NB4 (cell line): ENCODE measurements around the gene TTC31.

Experiments
- CTCF ChIP-seq: IDR thresholded peaks from one replicate; pipeline ENCODE4 v1.5.1; 2012; ENCODE audit warnings: low read depth, low read length
- MAX ChIP-seq: IDR thresholded peaks from 2 replicates; pipeline ENCODE4 v1.6.1; 2011; ENCODE audit warnings: low read depth, low read length
- POLR2A ChIP-seq: IDR thresholded peaks from 2 replicates; pipeline ENCODE4 v1.6.1; 2011; ENCODE audit warnings: mild to moderate bottlenecking; ENCODE audit not compliant: insufficient read length; ENCODE audit errors: extremely low read depth

- TF ChIP-seq CTCF = peak; percentile 11
- TF ChIP-seq POLR2A = no peak
- TF ChIP-seq MAX = no peak
Observed at GRCh38 chr2:74532222-74532621, 49.3 kb downstream of the TTC31 start.
